ENCODE measurements around the gene TRMT112.

TRMT112 gene

DNA sequence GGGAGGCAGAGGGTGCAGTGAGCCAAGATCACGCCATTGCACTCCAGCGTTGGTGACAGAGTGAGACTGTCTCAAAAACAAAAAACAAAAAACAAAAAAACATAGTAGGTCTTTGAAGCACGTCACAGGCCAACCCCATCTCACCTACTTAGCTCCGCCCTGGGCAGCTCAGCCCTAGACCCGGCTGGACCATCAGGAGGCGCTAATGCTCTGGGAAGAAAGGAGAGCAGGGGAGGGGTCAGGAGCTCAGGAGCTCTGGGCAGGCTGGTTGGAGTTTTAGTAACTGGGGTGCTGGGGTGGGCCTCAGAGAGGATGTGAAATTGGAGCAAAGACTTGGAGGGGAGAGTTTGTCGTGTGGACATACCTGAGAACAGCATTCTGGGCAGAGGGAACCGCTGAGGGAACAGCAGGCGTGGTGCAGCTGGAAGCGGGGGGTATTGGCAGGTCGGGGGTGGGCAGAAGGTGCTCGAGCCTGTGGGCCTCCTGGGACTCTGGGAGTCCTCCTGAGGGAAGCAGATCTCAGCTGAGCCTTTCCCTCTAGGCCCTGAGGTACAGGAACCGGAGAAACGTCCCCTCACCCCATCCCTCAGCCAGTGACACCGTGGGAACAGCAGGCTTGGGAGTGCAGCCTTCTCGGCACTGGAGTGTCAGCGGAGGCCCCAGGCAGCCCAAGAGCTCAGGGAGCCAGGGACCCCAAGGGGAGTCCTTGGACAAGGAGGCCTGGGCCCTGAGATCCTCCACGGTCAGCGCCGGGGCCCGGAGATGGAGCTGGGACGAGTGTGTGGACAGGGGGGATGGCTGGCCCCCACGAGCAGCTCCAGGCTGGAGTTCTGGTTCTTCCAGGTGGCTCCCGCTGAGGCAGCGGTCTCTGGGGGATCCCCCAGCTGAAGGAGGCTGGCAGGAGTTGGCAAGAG is 39.4 kb upstream of the TRMT112 start:
- H3K9me3 ChIP-seq (ENCODE audit: control extremely low read depth in 1 of 5, control insufficient read depth in 4 of 5, insufficient read depth in 2 of 5, low read depth in 1 of 5, low read length in 4 of 5), result no peaks in the 10 kb centered on the region
- peak; percentile 53 to 57 (median 55) for DNase-seq
- peaks cover 2 to 70% (median 51%) of the 10 kb centered on the region in 4 experiments for H3K4me1 ChIP-seq (ENCODE audit: control extremely low read depth in 1 of 4, control insufficient read depth in 4 of 4, insufficient read depth in 4 of 4, low read length in 3 of 4)
- H3K4me3 ChIP-seq (ENCODE audit: control insufficient read depth in 1 of 7, extremely low read depth in 1 of 7, insufficient read depth in 4 of 7, low read depth in 2 of 7, low read length in 6 of 7), result no peak overlapping the region
- CTCF ChIA-PET, result interaction anchor here (0.6 to 10.8 kb wide), 21 partner anchors 8 to 385 kb away, joined by 3 to 154 read pairs (median 4); partner anchors contain the start of genes CCDC88B, ESRRA, FERMT3 and PRDX5
- WGBS (ENCODE audit: insufficient coverage), result 94% methylated on average over 20 of the region's 25 CpGs
- no peaks in the 10 kb centered on the region for H3K27me3 ChIP-seq (replicated peaks in 2 of 5; ENCODE audit: control insufficient read depth in 4 of 5, insufficient read depth in 5 of 5, low read length in 4 of 5)
- H3K27ac ChIP-seq (ENCODE audit: insufficient read depth in 1 of 2, low read depth in 1 of 2, low read length in 2 of 2, poor library complexity in 1 of 2, severe bottlenecking in 2 of 2), result no peak overlapping the region
- peaks cover 0 to 8% (median 5%) of the 10 kb centered on the region in 4 experiments for H3K36me3 ChIP-seq (ENCODE audit: control insufficient read depth in 4 of 4, insufficient read depth in 4 of 4, low read length in 3 of 4)
- POLR2A ChIA-PET, result no interaction called here

DNA sequence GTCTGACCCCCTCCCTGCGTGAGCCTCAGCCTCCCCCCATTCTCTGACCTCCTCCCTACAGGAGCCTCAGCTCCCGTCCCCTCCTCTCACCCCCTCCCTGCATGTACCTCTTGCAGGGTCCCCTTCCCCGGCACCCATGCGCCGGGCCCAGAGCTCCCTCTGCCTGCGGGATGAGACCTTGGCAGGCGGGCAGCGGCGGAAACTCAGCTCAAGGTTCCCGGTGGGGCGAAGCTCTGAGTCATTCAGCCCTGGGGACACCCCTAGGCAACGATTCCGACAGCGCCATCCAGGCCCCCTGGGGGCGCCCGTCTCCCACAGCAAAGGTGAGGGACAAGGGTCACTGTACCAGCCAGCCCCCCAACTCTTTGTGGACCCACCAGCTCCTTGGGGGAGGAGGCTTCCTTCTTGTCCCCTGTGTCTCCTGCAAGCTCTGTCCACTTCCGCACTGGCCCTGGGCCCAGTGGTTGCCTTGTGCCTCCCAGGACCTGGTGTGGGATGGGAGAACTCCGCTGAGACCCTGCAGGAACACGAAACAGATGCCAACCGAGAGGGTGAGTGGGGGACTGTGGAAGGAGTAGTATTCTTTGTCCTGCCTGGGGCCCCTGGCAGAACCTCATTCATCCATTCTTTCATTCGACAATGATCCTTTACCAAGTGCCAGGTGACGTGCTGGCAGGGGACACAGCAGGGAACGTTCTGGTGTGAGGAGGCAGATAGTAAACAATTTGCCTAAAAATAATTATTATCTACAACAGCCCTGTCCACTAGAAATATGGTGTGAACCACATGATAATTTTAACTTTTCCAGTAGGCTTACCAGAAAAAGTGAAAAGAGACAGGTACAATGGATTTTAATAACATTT is 38.0 kb upstream of the TRMT112 start:
- H3K36me3 ChIP-seq (ENCODE audit: control insufficient read depth in 4 of 4, insufficient read depth in 4 of 4, low read length in 3 of 4), result no peaks in the 10 kb centered on the region
- H3K4me3 ChIP-seq (ENCODE audit: control insufficient read depth in 1 of 7, extremely low read depth in 1 of 7, insufficient read depth in 4 of 7, low read depth in 2 of 7, low read length in 6 of 7), result peak overlapping the region in 4 of 7 experiments; percentile 0 to 61 (median 25)
- 15% methylated on average over 15 of the region's 23 CpGs for WGBS (ENCODE audit: insufficient coverage)
- ChIA-PET CTCF (interaction anchor here (0.6 to 10.8 kb wide), 32 partner anchors 8 to 469 kb away, joined by 3 to 154 read pairs (median 4); partner anchors contain the start of genes CCDC88B, ESRRA, FERMT3 and PRDX5), POLR2A (interaction anchor here (0.9 to 1.6 kb wide), 4 partner anchors 13 to 46 kb away, joined by 3 to 11 read pairs (median 4); partner anchors contain the start of genes PRDX5 and TRMT112)
- DNase-seq, result peak; percentile 89 to 90 (median 89)
- H3K4me1 ChIP-seq (ENCODE audit: control extremely low read depth in 1 of 4, control insufficient read depth in 4 of 4, insufficient read depth in 4 of 4, low read length in 3 of 4), result peaks cover 2 to 55% (median 39%) of the 10 kb centered on the region in 4 experiments
- no peaks in the 10 kb centered on the region for H3K27me3 ChIP-seq (replicated peaks in 2 of 5; ENCODE audit: control insufficient read depth in 4 of 5, insufficient read depth in 5 of 5, low read length in 4 of 5)
- no peaks in the 10 kb centered on the region for H3K9me3 ChIP-seq (ENCODE audit: control extremely low read depth in 1 of 5, control insufficient read depth in 4 of 5, insufficient read depth in 2 of 5, low read depth in 1 of 5, low read length in 4 of 5)
- peak overlapping the region in 1 of 2 experiments; percentile 32 for H3K27ac ChIP-seq (ENCODE audit: insufficient read depth in 1 of 2, low read depth in 1 of 2, low read length in 2 of 2, poor library complexity in 1 of 2, severe bottlenecking in 2 of 2)

DNA sequence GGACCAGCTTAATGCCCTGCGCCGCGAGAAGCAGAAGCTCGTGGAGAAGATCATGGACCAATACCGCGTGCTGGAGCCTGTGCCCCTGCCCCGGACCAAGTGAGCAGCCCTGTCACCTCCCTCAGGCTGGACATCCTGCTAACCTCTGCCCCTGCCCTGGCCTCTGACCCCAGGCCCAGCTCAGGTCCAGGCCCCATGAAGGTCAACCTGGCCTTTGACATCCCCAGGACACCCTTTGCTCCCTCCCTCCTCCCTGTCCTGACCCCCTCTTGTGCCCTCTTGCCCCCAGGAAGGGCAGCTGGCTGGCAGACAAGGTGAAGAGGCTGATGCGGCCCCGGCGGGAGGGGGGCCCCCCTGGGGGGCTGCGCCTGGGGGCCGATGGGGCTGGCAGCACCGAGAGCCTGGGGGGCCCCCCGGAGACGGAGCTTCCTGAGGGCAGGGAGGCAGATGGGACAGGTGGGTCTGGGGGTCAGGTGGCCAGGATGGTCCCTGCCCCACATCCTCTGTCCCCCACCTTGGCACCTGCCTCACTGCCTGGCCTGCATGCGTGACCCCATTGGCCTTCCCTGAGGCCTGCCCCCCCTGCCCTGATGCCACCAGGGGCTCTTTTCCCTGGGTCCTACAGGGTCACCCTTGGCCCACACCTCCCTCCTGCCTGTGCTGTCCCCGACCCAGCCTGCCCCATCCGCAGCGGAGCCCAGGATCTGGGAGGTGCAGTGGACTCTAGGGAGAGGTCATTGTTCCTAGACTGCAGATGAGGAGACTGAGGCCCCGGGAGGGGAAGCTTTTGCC is 36.6 kb upstream of the TRMT112 start:
- no peak for DNase-seq
- POLR2A ChIA-PET, result interaction anchor here (1.6 kb wide), 1 partner anchor 36 kb away, joined by 11 read pairs; the partner anchor contains the start of genes PRDX5 and TRMT112
- CTCF ChIA-PET, result interaction anchor here (1.0 to 10.8 kb wide), 11 partner anchors 9 to 409 kb away, joined by 3 to 154 read pairs (median 5); partner anchors contain the start of genes CCDC88B, PRDX5 and TRMT112
- no peaks in the 10 kb centered on the region for H3K36me3 ChIP-seq (ENCODE audit: control insufficient read depth in 4 of 4, insufficient read depth in 4 of 4, low read length in 3 of 4)
- H3K27me3 ChIP-seq (replicated peaks in 2 of 5; ENCODE audit: control insufficient read depth in 4 of 5, insufficient read depth in 5 of 5, low read length in 4 of 5), result no peaks in the 10 kb centered on the region
- H3K4me3 ChIP-seq (ENCODE audit: control insufficient read depth in 1 of 7, extremely low read depth in 1 of 7, insufficient read depth in 4 of 7, low read depth in 2 of 7, low read length in 6 of 7), result no peak overlapping the region
- peaks cover 0 to 43% (median 26%) of the 10 kb centered on the region in 4 experiments for H3K4me1 ChIP-seq (ENCODE audit: control extremely low read depth in 1 of 4, control insufficient read depth in 4 of 4, insufficient read depth in 4 of 4, low read length in 3 of 4)
- no peaks in the 10 kb centered on the region for H3K9me3 ChIP-seq (ENCODE audit: control extremely low read depth in 1 of 5, control insufficient read depth in 4 of 5, insufficient read depth in 2 of 5, low read depth in 1 of 5, low read length in 4 of 5)
- no peak overlapping the region for H3K27ac ChIP-seq (ENCODE audit: insufficient read depth in 1 of 2, low read depth in 1 of 2, low read length in 2 of 2, poor library complexity in 1 of 2, severe bottlenecking in 2 of 2)
- 91% methylated on average over 13 of the region's 20 CpGs for WGBS (ENCODE audit: insufficient coverage)

GRCh38 chr11:64352995-64353714 is 35.8 kb upstream of the TRMT112 start:
- no peak overlapping the region for H3K4me3 ChIP-seq (ENCODE audit: control insufficient read depth in 1 of 7, extremely low read depth in 1 of 7, insufficient read depth in 4 of 7, low read depth in 2 of 7, low read length in 6 of 7)
- ChIA-PET POLR2A (no interaction called here), CTCF (interaction anchor here (0.7 to 10.8 kb wide), 13 partner anchors 8 to 338 kb away, joined by 3 to 154 read pairs (median 4); partner anchors contain the start of genes CCDC88B, PPP1R14B, PRDX5 and TRMT112)
- no peaks in the 10 kb centered on the region for H3K27me3 ChIP-seq (replicated peaks in 2 of 5; ENCODE audit: control insufficient read depth in 4 of 5, insufficient read depth in 5 of 5, low read length in 4 of 5)
- no peak for DNase-seq
- peaks cover 0 to 38% (median 18%) of the 10 kb centered on the region in 4 experiments for H3K4me1 ChIP-seq (ENCODE audit: control extremely low read depth in 1 of 4, control insufficient read depth in 4 of 4, insufficient read depth in 4 of 4, low read length in 3 of 4)
- no peaks in the 10 kb centered on the region for H3K9me3 ChIP-seq (ENCODE audit: control extremely low read depth in 1 of 5, control insufficient read depth in 4 of 5, insufficient read depth in 2 of 5, low read depth in 1 of 5, low read length in 4 of 5)
- H3K36me3 ChIP-seq (ENCODE audit: control insufficient read depth in 4 of 4, insufficient read depth in 4 of 4, low read length in 3 of 4), result no peaks in the 10 kb centered on the region
- no peak overlapping the region for H3K27ac ChIP-seq (ENCODE audit: insufficient read depth in 1 of 2, low read depth in 1 of 2, low read length in 2 of 2, poor library complexity in 1 of 2, severe bottlenecking in 2 of 2)
- 96% methylated on average over 33 of the region's 34 CpGs for WGBS (ENCODE audit: insufficient coverage)

DNA sequence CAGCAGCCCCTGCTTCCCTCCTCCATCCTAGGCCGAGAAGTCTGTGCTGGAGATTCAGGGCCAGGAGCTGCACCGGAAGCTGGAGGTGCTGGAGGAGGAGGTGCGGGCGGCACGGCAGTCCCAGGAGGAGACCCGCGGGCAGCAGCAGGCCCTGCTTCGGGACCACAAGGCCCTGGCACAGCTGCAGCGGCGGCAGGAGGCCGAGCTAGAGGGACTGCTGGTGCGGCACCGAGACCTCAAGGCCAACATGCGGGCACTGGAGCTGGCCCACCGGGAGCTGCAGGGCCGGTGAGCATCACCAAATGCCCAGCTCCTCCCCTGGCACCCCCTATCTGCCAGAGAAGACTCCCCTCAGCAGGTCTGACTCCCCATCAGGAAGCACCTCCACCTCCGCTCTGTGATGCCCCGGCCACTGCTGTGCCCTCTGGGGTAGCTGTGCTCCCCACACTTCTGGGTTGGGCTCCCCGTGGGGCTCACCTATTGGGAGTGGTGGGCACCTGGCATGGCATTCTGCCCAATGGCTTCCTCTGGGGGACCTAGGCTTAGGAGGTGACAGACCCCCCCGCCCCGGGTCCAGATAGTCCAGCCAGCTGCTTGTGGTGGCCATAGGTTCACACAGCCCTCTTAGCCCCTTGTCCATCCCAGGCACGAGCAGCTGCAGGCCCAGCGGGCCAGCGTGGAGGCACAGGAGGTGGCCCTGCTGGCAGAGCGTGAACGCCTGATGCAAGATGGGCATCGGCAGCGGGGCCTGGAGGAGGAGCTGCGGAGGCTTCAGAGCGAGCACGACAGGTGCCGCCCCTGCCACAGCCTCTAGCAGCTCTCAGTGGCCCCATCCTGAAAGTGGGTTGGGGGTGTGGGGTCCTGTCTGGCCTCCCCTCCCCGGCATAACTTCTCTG is 35.0 kb upstream of the TRMT112 start:
- WGBS (ENCODE audit: insufficient coverage), result 94% methylated on average over 30 of the region's 33 CpGs
- POLR2A ChIA-PET, result no interaction called here
- no peak for DNase-seq
- Histone ChIP-seq H3K4me3 (ENCODE audit: control insufficient read depth in 1 of 7, extremely low read depth in 1 of 7, insufficient read depth in 4 of 7, low read depth in 2 of 7, low read length in 6 of 7) (no peak overlapping the region), H3K27me3 (replicated peaks in 2 of 5; ENCODE audit: control insufficient read depth in 4 of 5, insufficient read depth in 5 of 5, low read length in 4 of 5) (no peaks in the 10 kb centered on the region), H3K36me3 (ENCODE audit: control insufficient read depth in 4 of 4, insufficient read depth in 4 of 4, low read length in 3 of 4) (no peaks in the 10 kb centered on the region), H3K9me3 (ENCODE audit: control extremely low read depth in 1 of 5, control insufficient read depth in 4 of 5, insufficient read depth in 2 of 5, low read depth in 1 of 5, low read length in 4 of 5) (no peaks in the 10 kb centered on the region), H3K27ac (ENCODE audit: insufficient read depth in 1 of 2, low read depth in 1 of 2, low read length in 2 of 2, poor library complexity in 1 of 2, severe bottlenecking in 2 of 2) (no peak overlapping the region), H3K4me1 (ENCODE audit: control extremely low read depth in 1 of 4, control insufficient read depth in 4 of 4, insufficient read depth in 4 of 4, low read length in 3 of 4) (peaks cover 0 to 33% (median 10%) of the 10 kb centered on the region in 4 experiments)
- CTCF ChIA-PET, result interaction anchor here (0.7 to 10.8 kb wide), 13 partner anchors 7 to 339 kb away, joined by 3 to 154 read pairs (median 4); partner anchors contain the start of genes CCDC88B, PPP1R14B, PRDX5 and TRMT112
